Aorta (tissue), 5 donors: ENCODE results near the gene LY86. TPM values are rescaled to one million over a fixed set of nuclear protein-coding genes. Genes with fewer than 3 reads are reported as not detected.
A peak's percentile ranks its signal among the peaks of the same experiment; 100 is the strongest.

ENCODE experiments used
- ATAC-seq: fragments of 200-7000 bp; cut with Tn5 transposase; one replicate; pipeline ENCODE4 v1.9.1; 2022; ENCODE audit warnings: moderate library complexity; ENCODE audit not compliant: low FRiP score
- DNase-seq, 2 donors: peaks; one replicate each; pipeline ENCODE4 v3.0.0-alpha.2; 2020
- H3K27ac ChIP-seq, 2 donors: one replicate each; pipeline ENCODE4 v1.5.1; 2013; ENCODE audit warnings: low read length in 2 of 2, mild to moderate bottlenecking in 2 of 2, moderate library complexity in 2 of 2, control low read depth in 1 of 2, inconsistent platforms in 1 of 2, low read depth in 1 of 2
- H3K27me3 ChIP-seq, 2 donors: one replicate each; pipeline ENCODE4 v1.6.1; 2013; ENCODE audit warnings: control low read depth in 1 of 2, low read length in 1 of 2, mild to moderate bottlenecking in 1 of 2, moderate library complexity in 1 of 2; ENCODE audit not compliant: insufficient read depth in 2 of 2, control insufficient read depth in 1 of 2
- H3K36me3 ChIP-seq, 2 donors: one replicate each; pipeline ENCODE4 v1.6.1; 2013; ENCODE audit warnings: control low read depth in 1 of 2, low read length in 1 of 2, mild to moderate bottlenecking in 1 of 2; ENCODE audit not compliant: insufficient read depth in 2 of 2, control insufficient read depth in 1 of 2
- H3K4me1 ChIP-seq, 2 donors: one replicate each; pipeline ENCODE4 v1.6.1; 2013; ENCODE audit warnings: low read length in 2 of 2, control low read depth in 1 of 2, mild to moderate bottlenecking in 1 of 2, moderate library complexity in 1 of 2; ENCODE audit not compliant: insufficient read depth in 2 of 2, control insufficient read depth in 1 of 2
- H3K4me3 ChIP-seq, 2 donors: one replicate each; pipeline ENCODE4 v1.5.1; 2013; ENCODE audit warnings: low read length in 2 of 2, control low read depth in 1 of 2, mild to moderate bottlenecking in 1 of 2
- H3K9me3 ChIP-seq: one replicate; pipeline ENCODE4 v1.6.1; 2013; ENCODE audit warnings: mild to moderate bottlenecking, low read length; ENCODE audit not compliant: control insufficient read depth
- WGBS, 2 donors: extraction: QIAGEN DNeasy Blood & Tissue Kit; methylation state at CpG; one replicate each; pipeline ENCODE4 v1.1.7; 2013; 5-methylcytosine and 5-hydroxymethylcytosine counted together
- intact Hi-C, 2 donors: fragments of 100-400 bp; cut with DNase I; formaldehyde crosslinking; loops; one replicate each; pipeline versions ENCODE4 v1.14.2 to v1.15.0; 2022
- polyA plus RNA-seq, 2 donors: library from polyadenylated mRNA; stranded (reverse); fragments of 200-250 nt; gene quantifications; one replicate each; pipeline ENCODE4 v1.2.3, GENCODE V29; 2013
- total RNA-seq, 2 donors: library from RNA; stranded (reverse); fragmentation: NEBNext Ultra II Directional; extraction: Animal tissue kit (Norgen Biotek cat#: 25700); gene quantifications; one replicate each; pipeline ENCODE4 v1.2.1, GENCODE V29; 2021
- donor health status: healthy with polysubstance abuse.
- donor health status: Bipolar disorder and iron deficiency.
- donor health status: DM: no; HTN: no; CAD: no.
- donor health status: DM: no; HTN: no; CAD: no.
- donor health status: DM: yes; HTN: yes; CAD: no.

LY86 gene
- total and polyA plus RNA-seq, 4 donors: 2.6 to 10.5 (median 3.9) TPM

DNA sequence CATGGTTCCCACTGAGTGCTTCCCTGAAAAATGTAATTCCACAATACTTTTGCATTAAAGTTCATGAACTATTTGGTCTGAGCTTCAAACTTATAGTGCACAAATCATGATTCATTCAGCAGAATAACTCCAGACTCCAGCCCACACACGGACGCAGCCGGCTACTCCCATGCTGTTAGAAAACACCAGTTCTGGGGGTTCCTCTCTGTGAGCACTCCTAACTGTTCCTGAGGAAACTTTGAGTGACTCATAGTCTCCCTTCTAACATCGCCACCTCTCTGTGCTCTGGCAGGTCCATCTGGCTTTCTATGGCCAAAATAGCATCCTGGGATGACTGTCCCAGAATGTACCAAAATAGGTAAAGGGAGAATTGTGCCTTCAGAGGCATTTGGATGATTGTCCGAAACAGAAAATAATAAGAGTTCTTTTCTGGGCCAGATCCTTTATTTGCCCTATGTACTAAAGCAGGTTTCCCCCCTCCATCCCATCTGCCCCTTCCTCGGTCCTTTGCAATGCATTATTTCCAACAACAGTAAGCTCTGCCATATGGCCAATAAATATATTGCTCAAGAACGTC, 32.3 kb upstream of the LY86 start:
- H3K4me3 ChIP-seq: no peak overlapping the region
- DNase-seq (no peak), ATAC-seq (no peak)
- no peaks in the 10 kb centered on the region for H3K4me1 ChIP-seq
- intact Hi-C loops: no loop called here
- peaks cover 3% of the 10 kb centered on the region for H3K9me3 ChIP-seq
- H3K36me3 ChIP-seq: no peaks in the 10 kb centered on the region
- H3K27me3 ChIP-seq: peaks cover 0 to 3% of the 10 kb centered on the region in 2 donors
- no peak overlapping the region for H3K27ac ChIP-seq
- WGBS, 2 donors: 35 to 45% methylated on average over 7 of the region's 7 CpGs

DNA sequence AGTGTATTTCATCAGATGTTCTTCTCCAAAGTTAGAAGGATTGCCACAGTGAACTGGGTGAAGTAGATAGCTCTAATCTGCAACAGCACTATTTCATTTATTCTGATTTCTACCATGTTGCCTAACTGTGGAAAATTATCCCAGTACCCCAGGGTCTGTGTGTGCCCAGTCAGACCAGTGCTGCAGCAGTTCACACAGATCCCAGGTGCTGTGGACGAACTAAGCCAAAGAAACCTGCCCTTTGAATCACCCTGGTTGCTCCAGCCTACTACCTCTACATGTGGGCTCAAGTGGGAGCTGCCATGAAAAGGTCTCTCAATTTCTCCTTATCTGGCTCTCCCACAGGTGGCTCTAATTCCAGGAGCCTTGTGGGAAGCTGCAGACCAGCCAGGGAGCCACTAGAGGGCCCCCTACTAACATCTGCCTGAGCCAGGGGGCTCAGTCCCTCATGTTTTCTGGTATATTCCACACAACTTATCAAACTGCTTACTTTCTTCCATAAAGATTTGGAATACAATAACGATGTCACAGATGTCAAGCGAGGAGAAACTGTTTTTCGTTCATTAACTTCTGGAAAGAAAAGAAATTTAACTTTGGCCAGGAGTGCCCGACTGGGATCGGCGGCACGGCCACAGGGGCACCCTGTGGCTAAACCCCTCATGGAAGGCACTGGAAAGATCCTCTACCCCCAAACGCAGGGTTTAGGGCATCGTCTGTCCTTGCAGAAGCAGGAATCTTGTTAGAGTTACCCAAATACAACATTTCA, 31.6 kb upstream of the LY86 start:
- no peaks in the 10 kb centered on the region for H3K36me3 ChIP-seq
- DNase-seq: no peak
- WGBS, 2 donors: 49 to 50% methylated on average over 10 of the region's 10 CpGs
- H3K27me3 ChIP-seq: peaks cover 0 to 3% of the 10 kb centered on the region in 2 donors
- intact Hi-C loops: no loop called here
- no peaks in the 10 kb centered on the region for H3K4me1 ChIP-seq
- H3K27ac ChIP-seq: no peak overlapping the region
- peaks cover 1% of the 10 kb centered on the region for H3K9me3 ChIP-seq
- ATAC-seq: no peak
- H3K4me3 ChIP-seq: no peak overlapping the region

GRCh38 chr6:6557504-6557839, 31.0 kb upstream of the LY86 start:
- no peak overlapping the region for H3K4me3 ChIP-seq
- no peak for ATAC-seq
- H3K9me3 ChIP-seq: peaks cover 1% of the 10 kb centered on the region
- intact Hi-C loops: no loop called here
- H3K27ac ChIP-seq: no peak overlapping the region
- 77 to 84% methylated on average over 4 of the region's 4 CpGs for WGBS, 2 donors
- no peaks in the 10 kb centered on the region for H3K36me3 ChIP-seq
- no peak for DNase-seq
- no peaks in the 10 kb centered on the region for H3K4me1 ChIP-seq
- H3K27me3 ChIP-seq: peaks cover 0 to 3% of the 10 kb centered on the region in 2 donors

GRCh38 chr6:6557886-6558285, 30.6 kb upstream of the LY86 start:
- Histone ChIP-seq H3K4me3 (no peak overlapping the region), H3K27ac (no peak overlapping the region), H3K4me1 (no peaks in the 10 kb centered on the region), H3K27me3 (peaks cover 0 to 3% of the 10 kb centered on the region in 2 donors), H3K9me3 (peaks cover 1% of the 10 kb centered on the region), H3K36me3 (no peaks in the 10 kb centered on the region)
- intact Hi-C loops: no loop called here
- no peak for DNase-seq
- 69 to 75% methylated on average over 7 of the region's 7 CpGs for WGBS, 2 donors
- ATAC-seq: no peak

- H3K9me3 ChIP-seq: no peaks in the 10 kb centered on the region
- DNase-seq (no peak), ATAC-seq (peak; percentile 11)
- no peak overlapping the region for H3K4me3 ChIP-seq
- WGBS, 2 donors: 66 to 75% methylated on average over 6 of the region's 6 CpGs
- no peak overlapping the region for H3K27ac ChIP-seq
- H3K4me1 ChIP-seq: no peaks in the 10 kb centered on the region
- intact Hi-C loops: no loop called here
- H3K27me3 ChIP-seq: peaks cover 0 to 3% of the 10 kb centered on the region in 2 donors
- H3K36me3 ChIP-seq: no peaks in the 10 kb centered on the region
Observed at GRCh38 chr6:6559994-6560570, 28.4 kb upstream of the LY86 start.

DNA sequence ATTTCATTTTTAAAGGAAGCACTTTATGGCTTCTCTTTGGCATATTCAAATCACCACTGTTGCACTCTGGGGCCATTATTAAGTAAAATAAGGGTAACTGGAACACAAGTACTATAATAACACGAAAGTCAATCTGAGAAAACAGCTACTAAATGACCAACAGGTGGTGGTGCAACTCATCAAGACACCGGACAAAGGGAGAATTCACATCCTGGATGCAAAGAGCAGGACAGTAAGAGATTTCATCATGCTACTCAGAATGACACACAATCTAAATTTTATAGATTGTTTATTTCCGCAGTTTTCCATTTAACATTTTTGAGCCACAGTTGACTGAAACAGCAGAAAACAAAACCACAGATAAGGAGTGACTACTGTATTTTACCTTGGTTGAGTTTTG, 27.6 kb upstream of the LY86 start:
- Histone ChIP-seq H3K27me3 (peaks cover 0 to 3% of the 10 kb centered on the region in 2 donors), H3K27ac (no peak overlapping the region), H3K9me3 (no peaks in the 10 kb centered on the region), H3K4me1 (no peaks in the 10 kb centered on the region), H3K4me3 (no peak overlapping the region), H3K36me3 (no peaks in the 10 kb centered on the region)
- 76 to 80% methylated on average over 3 of the region's 3 CpGs for WGBS, 2 donors
- DNase-seq: no peak
- intact Hi-C loops: no loop called here
- ATAC-seq: no peak

DNA sequence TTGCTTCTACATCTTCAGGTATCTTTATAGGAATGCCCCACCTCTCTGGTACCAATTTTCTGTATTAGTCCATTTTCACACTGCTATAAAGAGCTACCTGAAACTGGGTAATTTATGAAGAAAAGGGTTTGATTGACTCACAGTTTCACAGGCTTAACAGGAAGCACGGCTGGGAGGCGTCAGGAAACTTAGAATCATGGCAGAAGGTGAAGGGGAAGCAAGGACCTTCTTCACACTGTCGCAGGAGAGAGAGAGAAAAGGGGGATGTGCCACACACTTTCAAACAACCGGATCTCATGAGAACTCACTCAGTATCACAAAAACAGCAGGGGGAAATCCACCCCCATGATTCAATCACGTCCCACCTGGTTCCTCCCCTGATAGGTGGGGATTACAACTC, 24.4 kb upstream of the LY86 start:
- Histone ChIP-seq H3K27me3 (no peaks in the 10 kb centered on the region), H3K9me3 (no peaks in the 10 kb centered on the region), H3K4me1 (no peaks in the 10 kb centered on the region), H3K4me3 (no peak overlapping the region), H3K27ac (no peak overlapping the region), H3K36me3 (no peaks in the 10 kb centered on the region)
- ATAC-seq (no peak), DNase-seq (no peak)
- 85 to 86% methylated on average over 5 of the region's 5 CpGs for WGBS, 2 donors
- intact Hi-C loops: no loop called here

DNA sequence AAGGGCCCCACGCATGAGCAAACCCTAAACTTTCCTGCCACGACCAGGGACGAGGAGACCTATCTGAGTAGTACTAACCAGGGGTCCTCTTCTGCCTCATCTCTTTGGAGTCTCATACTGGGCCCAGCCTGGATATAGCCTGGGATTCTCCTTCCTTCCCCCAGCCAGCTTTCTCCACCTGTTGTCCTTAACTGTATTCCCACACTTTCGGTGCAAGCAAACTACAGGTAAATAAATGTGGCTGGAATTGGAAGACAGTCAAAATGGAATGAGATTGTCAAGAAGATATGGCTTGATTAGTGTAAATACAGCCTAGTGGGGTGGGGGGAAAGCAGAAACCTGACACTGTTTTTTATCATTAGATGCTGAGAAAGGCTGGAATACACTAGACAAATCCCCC, 23.5 kb upstream of the LY86 start:
- no peaks in the 10 kb centered on the region for H3K27me3 ChIP-seq
- no peak overlapping the region for H3K4me3 ChIP-seq
- no peaks in the 10 kb centered on the region for H3K36me3 ChIP-seq
- ATAC-seq (no peak), DNase-seq (no peak)
- H3K27ac ChIP-seq: no peak overlapping the region
- WGBS, 2 donors: 89 to 90% methylated on average over 4 of the region's 4 CpGs
- intact Hi-C loops: no loop called here
- H3K9me3 ChIP-seq: no peaks in the 10 kb centered on the region
- H3K4me1 ChIP-seq: no peaks in the 10 kb centered on the region

DNA sequence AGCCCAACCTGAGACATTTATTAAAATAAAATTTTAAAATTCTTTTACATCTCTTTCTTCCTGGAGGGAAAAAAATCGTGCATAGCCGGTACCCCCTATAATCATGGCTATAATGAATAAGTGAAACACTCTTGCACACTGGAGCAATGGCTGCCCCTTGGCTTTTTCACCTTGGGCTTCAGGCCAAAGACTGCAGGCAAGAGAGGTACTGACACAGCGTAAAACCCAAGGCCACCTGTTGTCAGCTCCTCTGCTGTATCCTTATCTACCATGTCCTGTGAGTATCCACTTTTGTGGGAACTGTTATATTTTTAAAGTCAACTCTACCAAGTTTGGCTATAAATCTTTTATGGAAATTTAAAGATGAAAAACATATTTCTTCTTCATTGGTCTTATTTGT, 23.0 kb upstream of the LY86 start:
- Histone ChIP-seq H3K4me1 (no peaks in the 10 kb centered on the region), H3K36me3 (no peaks in the 10 kb centered on the region), H3K4me3 (no peak overlapping the region), H3K27ac (no peak overlapping the region), H3K9me3 (no peaks in the 10 kb centered on the region), H3K27me3 (no peaks in the 10 kb centered on the region)
- WGBS, 2 donors: 83 to 93% methylated on average over 3 of the region's 3 CpGs
- ATAC-seq (no peak), DNase-seq (no peak)
- intact Hi-C loops: no loop called here
